HG03097 (cell line): Measurements from ENCODE around the gene DUS1L.

Experiments used
- ATAC-seq: cut with Tn5 transposase; IDR thresholded peaks from one replicate; pipeline ENCODE4 v1.9.1; 2021; ENCODE audit not compliant: unreplicated experiment, low FRiP score

The DUS1L gene

GRCh38 chr17:82077617-82078358, 12.2 kb upstream of the DUS1L start:
- ATAC-seq = no peak

GRCh38 chr17:82076785-82077591, 11.4 kb upstream of the DUS1L start:
- ATAC-seq = no peak

GRCh38 chr17:82076018-82076784, 10.6 kb upstream of the DUS1L start:
- no peak for ATAC-seq

- ATAC-seq = no peak
These were observed 7.8 kb upstream of the DUS1L start for GRCh38 chr17:82073446-82073845.

GRCh38 chr17:82072827-82073226, 7.2 kb upstream of the DUS1L start:
- ATAC-seq = no peak

GRCh38 chr17:82070611-82071010, 5.0 kb upstream of the DUS1L start:
- no peak for ATAC-seq

- peak; percentile 18 for ATAC-seq
These were observed 389 bp downstream of the DUS1L start for GRCh38 chr17:82065193-82065637.

GRCh38 chr17:82064433-82065192, 991 bp downstream of the DUS1L start:
- ATAC-seq = no peak

GRCh38 chr17:82063424-82064415, 1.9 kb downstream of the DUS1L start:
- ATAC-seq = no peak

- no peak for ATAC-seq
These were observed 2.6 kb downstream of the DUS1L start for GRCh38 chr17:82062984-82063368.

GRCh38 chr17:82062076-82062983, 3.3 kb downstream of the DUS1L start:
- ATAC-seq = no peak

GRCh38 chr17:82061047-82061925, 4.3 kb downstream of the DUS1L start:
- ATAC-seq = no peak

GRCh38 chr17:82060614-82061013, 5.0 kb downstream of the DUS1L start:
- ATAC-seq = no peak

GRCh38 chr17:82060001-82060380, 5.6 kb downstream of the DUS1L start:
- no peak for ATAC-seq

- ATAC-seq = no peak
These were observed 6.2 kb downstream of the DUS1L start for GRCh38 chr17:82059272-82060000.

- ATAC-seq = no peak
These were observed 6.8 kb downstream of the DUS1L start for GRCh38 chr17:82058855-82059249.
